ENCODE data around the gene LIMD2. TPM values are rescaled to one million over a fixed set of nuclear protein-coding genes. Genes with fewer than 3 reads are reported as not detected.
A peak's percentile ranks its signal among the peaks of the same experiment; 100 is the strongest.

The LIMD2 gene
- polyA plus RNA-seq, 3 donors: 315 to 631 (median 334) TPM

DNA sequence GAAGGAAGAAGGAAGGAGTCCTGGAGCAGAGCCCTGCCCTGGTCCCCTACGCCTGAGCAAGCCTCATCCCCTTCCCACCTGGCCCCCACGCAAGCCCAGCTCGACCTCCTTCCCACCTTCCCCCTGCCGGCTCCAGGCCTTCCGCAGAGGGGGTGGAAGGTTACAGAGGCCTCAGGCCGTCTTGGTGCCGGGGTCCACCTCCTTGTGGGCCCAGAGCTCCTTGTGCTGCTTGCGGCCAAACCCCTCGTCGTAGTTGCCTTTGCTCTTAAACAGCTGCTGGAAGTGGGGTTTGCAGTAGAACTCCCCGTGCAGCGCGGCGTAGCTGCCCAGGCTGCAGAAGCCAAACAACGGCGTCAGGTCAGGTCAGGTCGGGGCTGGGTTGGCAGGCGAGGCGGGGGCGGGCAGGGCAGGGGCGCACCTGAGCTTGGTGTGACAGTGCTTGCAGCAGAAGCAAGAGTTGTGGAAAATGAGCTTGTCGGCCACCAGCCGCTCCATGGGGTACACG is 1.5 kb downstream of the LIMD2 start:
- no peak overlapping the region for H2AFZ ChIP-seq (ENCODE audit: insufficient read depth, low read depth, low read length, poor library complexity, severe bottlenecking)
- Mint-ChIP-seq H3K27me3 (ENCODE audit: low read depth in 3 of 3) (peaks cover 0 to 3% (median 0%) of the 10 kb centered on the region in 3 donors), H3K36me3 (peaks cover 36 to 55% of the 10 kb centered on the region in 2 donors), H3K4me1 (peaks cover 65% of the 10 kb centered on the region), H3K4me3 (peak overlapping the region; percentile 95 to 97), H3K27ac (peak overlapping the region; percentile 82 to 95 (median 90)), H3K9me3 (peaks cover 0 to 2% (median 0%) of the 10 kb centered on the region in 7 donors)
- 1% methylated on average over 15 of the region's 24 CpGs for WGBS (ENCODE audit: insufficient coverage)
- H3K4me2 ChIP-seq (replicated peaks; ENCODE audit: extremely low read depth, low read length, poor library complexity, severe bottlenecking): peak overlapping the region; percentile 100
- peaks cover 75% of the 10 kb centered on the region for H4K20me1 ChIP-seq (ENCODE audit: insufficient read depth, low read length)
- DNase-seq: no peak
- intact Hi-C loops (cut with micrococcal nuclease): loop anchor here (5.0 to 10.0 kb wide), 8 partner anchors 44 to 144 kb away; partner anchors contain the start of genes CCDC47 (in 2 of the 2), DDX42 (in 2 of the 2), DCAF7 (in 1 of the 2) and FTSJ3 (in 1 of the 2)
- H3K4me3 ChIP-seq (replicated peaks in 1 of 3; ENCODE audit: low read depth in 2 of 3, low read length in 3 of 3): peak overlapping the region; percentile 74 to 100 (median 92)
- TF ChIP-seq, protein P1, sequence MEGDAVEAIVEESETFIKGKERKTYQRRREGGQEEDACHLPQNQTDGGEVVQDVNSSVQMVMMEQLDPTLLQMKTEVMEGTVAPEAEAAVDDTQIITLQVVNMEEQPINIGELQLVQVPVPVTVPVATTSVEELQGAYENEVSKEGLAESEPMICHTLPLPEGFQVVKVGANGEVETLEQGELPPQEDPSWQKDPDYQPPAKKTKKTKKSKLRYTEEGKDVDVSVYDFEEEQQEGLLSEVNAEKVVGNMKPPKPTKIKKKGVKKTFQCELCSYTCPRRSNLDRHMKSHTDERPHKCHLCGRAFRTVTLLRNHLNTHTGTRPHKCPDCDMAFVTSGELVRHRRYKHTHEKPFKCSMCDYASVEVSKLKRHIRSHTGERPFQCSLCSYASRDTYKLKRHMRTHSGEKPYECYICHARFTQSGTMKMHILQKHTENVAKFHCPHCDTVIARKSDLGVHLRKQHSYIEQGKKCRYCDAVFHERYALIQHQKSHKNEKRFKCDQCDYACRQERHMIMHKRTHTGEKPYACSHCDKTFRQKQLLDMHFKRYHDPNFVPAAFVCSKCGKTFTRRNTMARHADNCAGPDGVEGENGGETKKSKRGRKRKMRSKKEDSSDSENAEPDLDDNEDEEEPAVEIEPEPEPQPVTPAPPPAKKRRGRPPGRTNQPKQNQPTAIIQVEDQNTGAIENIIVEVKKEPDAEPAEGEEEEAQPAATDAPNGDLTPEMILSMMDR (IDR thresholded peaks at IDR 0.05): no peak
- H3K36me3 ChIP-seq (replicated peaks in 1 of 2; ENCODE audit: control insufficient read depth in 1 of 2, insufficient read depth in 2 of 2, low read length in 2 of 2): peaks cover 39 to 52% of the 10 kb centered on the region in 2 donors
- H3K27me3 ChIP-seq (ENCODE audit: control insufficient read depth in 2 of 2, insufficient read depth in 2 of 2, low read length in 2 of 2): no peaks in the 10 kb centered on the region
- peak overlapping the region; percentile 70 to 85 for H3K27ac ChIP-seq (ENCODE audit: low read depth in 1 of 2, low read length in 2 of 2)
- peaks cover 64 to 81% of the 10 kb centered on the region in 2 donors for H3K4me1 ChIP-seq (ENCODE audit: control insufficient read depth in 1 of 2, insufficient read depth in 2 of 2, low read length in 2 of 2)
- peaks cover 53% of the 10 kb centered on the region for H3K79me2 ChIP-seq (ENCODE audit: insufficient read depth, low read length)
- peak overlapping the region; percentile 91 for H3K9ac ChIP-seq (ENCODE audit: insufficient read depth, low read length, poor library complexity, severe bottlenecking)
- H3K9me3 ChIP-seq (replicated peaks in 1 of 2; ENCODE audit: control insufficient read depth in 1 of 2, insufficient read depth in 1 of 2, low read length in 2 of 2): no peaks in the 10 kb centered on the region

DNA sequence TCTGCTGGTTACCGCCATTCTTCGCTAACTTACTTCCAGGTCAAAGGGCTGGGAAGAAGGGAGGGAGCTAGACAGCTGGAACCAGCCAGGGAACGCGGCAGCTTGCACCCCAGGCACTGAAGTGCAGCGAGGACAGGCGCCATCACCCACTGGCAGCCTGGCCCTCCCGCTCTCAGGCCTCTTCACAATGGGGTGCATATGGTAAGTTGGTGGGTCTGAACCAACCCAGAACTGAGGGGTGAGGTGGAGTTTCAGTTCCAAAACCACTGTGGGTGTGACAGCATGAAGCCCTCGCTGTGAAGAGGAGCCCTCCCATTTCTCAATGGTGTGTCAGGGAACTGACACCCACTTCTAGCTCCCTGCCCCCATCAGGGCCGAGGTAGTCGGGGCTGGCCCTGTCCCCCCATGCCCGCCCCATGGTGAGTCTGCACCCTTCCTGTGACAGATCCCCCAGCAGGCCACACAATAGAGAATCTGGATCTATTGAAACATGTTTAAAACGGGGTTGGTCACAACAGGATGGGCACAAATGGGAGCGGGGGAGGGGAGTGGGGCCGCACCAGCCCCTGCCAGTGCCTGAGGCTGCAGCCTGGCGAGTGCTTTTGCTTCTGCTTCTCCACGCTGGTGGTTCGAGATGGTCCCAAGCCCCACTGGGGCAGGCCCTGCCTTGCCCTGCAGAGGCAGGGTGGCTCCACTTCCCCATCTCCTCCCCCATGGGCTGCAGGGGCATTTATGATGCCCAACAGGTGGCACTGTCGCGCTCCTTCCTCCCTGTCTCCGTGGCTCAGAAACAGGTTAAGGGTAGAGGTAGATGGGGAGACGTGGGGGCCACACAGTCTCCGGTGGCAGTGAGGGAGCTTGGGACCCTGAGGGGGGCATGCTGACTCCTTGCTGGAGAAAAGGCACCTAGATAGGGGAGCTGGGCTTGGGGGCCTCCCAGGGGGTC is 2.3 kb downstream of the LIMD2 start:
- peak overlapping the region; percentile 100 for H3K4me2 ChIP-seq (replicated peaks; ENCODE audit: extremely low read depth, low read length, poor library complexity, severe bottlenecking)
- peaks cover 56 to 73% of the 10 kb centered on the region in 2 donors for H3K4me1 ChIP-seq (ENCODE audit: control insufficient read depth in 1 of 2, insufficient read depth in 2 of 2, low read length in 2 of 2)
- H3K9ac ChIP-seq (ENCODE audit: insufficient read depth, low read length, poor library complexity, severe bottlenecking): peak overlapping the region; percentile 91

More for the DNA sequence above, 2.3 kb downstream of the LIMD2 start:
- 47% methylated on average over 13 of the region's 22 CpGs for WGBS (ENCODE audit: insufficient coverage)
- Mint-ChIP-seq H3K27ac (peak overlapping the region; percentile 82 to 95 (median 90)), H3K4me1 (peaks cover 60% of the 10 kb centered on the region), H3K36me3 (peaks cover 36 to 57% of the 10 kb centered on the region in 2 donors), H3K9me3 (peaks cover 0 to 2% (median 0%) of the 10 kb centered on the region in 7 donors), H3K27me3 (ENCODE audit: low read depth in 3 of 3) (peaks cover 0 to 3% (median 0%) of the 10 kb centered on the region in 3 donors), H3K4me3 (peak overlapping the region; percentile 95 to 97)
- H3K79me2 ChIP-seq (ENCODE audit: insufficient read depth, low read length): peaks cover 45% of the 10 kb centered on the region
- peak overlapping the region; percentile 74 to 100 (median 92) for H3K4me3 ChIP-seq (replicated peaks in 1 of 3; ENCODE audit: low read depth in 2 of 3, low read length in 3 of 3)
- H2AFZ ChIP-seq (ENCODE audit: insufficient read depth, low read depth, low read length, poor library complexity, severe bottlenecking): no peak overlapping the region
- no peaks in the 10 kb centered on the region for H3K9me3 ChIP-seq (replicated peaks in 1 of 2; ENCODE audit: control insufficient read depth in 1 of 2, insufficient read depth in 1 of 2, low read length in 2 of 2)
- peak overlapping the region; percentile 70 to 85 for H3K27ac ChIP-seq (ENCODE audit: low read depth in 1 of 2, low read length in 2 of 2)
- intact Hi-C loops (cut with micrococcal nuclease): loop anchor here (5.0 to 10.0 kb wide), 8 partner anchors 45 to 145 kb away; partner anchors contain the start of genes CCDC47 (in 2 of the 2), DDX42 (in 2 of the 2), DCAF7 (in 1 of the 2) and FTSJ3 (in 1 of the 2)
- H4K20me1 ChIP-seq (ENCODE audit: insufficient read depth, low read length): peaks cover 75% of the 10 kb centered on the region
- DNase-seq: peak; percentile 81 to 83 (median 81)
- H3K27me3 ChIP-seq (ENCODE audit: control insufficient read depth in 2 of 2, insufficient read depth in 2 of 2, low read length in 2 of 2): no peaks in the 10 kb centered on the region
- TF ChIP-seq, protein P1 (IDR thresholded peaks at IDR 0.05): peak; percentile 87
- peaks cover 42 to 53% of the 10 kb centered on the region in 2 donors for H3K36me3 ChIP-seq (replicated peaks in 1 of 2; ENCODE audit: control insufficient read depth in 1 of 2, insufficient read depth in 2 of 2, low read length in 2 of 2)
